Tibial artery (tissue), 4 donors: Measurements from ENCODE around the gene NDUFS4.

Experiments
- DNase-seq, 2 donors: peaks; one replicate each; pipeline ENCODE4 v3.0.0-alpha.2; 2019
- H3K27ac ChIP-seq, 2 donors: fragments of 200-600 bp; sonication (generic) in 1 of 2; 1 replicate in 1 of 2; 2 replicates in 1 of 2; pipeline ENCODE4 v1.5.1; 2018 to 2019; ENCODE audit warnings: mild to moderate bottlenecking in 1 of 2
- H3K27me3 ChIP-seq, 2 donors: fragments of 200-600 bp; sonication (generic) in 1 of 2; one replicate each; pipeline versions ENCODE4 v1.5.1 to v1.6.0; 2016 to 2019
- H3K36me3 ChIP-seq, 3 donors: fragments of 200-600 bp; sonication (generic) in 2 of 3; one replicate each; pipeline ENCODE4 v1.5.1; 2016 to 2019; ENCODE audit warnings: mild to moderate bottlenecking in 2 of 3
- H3K4me1 ChIP-seq, 4 donors: fragments of 200-600 bp; sonication (generic) in 2 of 4; 1 replicate in 3 of 4; 2 replicates in 1 of 4; pipeline ENCODE4 v1.5.1; 2016 to 2019
- H3K4me3 ChIP-seq, 2 donors: fragments of 200-600 bp; sonication (generic) in 1 of 2; 1 replicate in 1 of 2; 2 replicates in 1 of 2; pipeline ENCODE4 v1.5.1; 2018 to 2019; ENCODE audit warnings: mild to moderate bottlenecking in 2 of 2
- H3K9me3 ChIP-seq, 3 donors: fragments of 200-600 bp; sonication (generic) in 1 of 3; one replicate each; pipeline ENCODE4 v1.5.1; 2016 to 2019
- intact Hi-C: fragments of 100-400 bp; cut with DNase I; formaldehyde crosslinking; loops from one replicate; pipeline ENCODE4 v1.15.0; 2023; ENCODE audit warnings: low total_unique reads
- TF ChIP-seq, protein P1 (sequence below), 2 experiments: fragments of 200-600 bp in 1 of 2; fragments of 450-650 bp in 1 of 2; IDR thresholded peaks; one replicate each; pipeline ENCODE4 v1.5.1; 2017 to 2019; ENCODE audit warnings: antibody characterized with exemption in 2 of 2, mild to moderate bottlenecking in 1 of 2, moderate library complexity in 1 of 2

The NDUFS4 gene

GRCh38 chr5:53667621-53668020 is 107.2 kb downstream of the NDUFS4 start:
- no peaks in the 10 kb centered on the region for H3K27me3 ChIP-seq
- DNase-seq, result no peak
- TF ChIP-seq, protein P1, sequence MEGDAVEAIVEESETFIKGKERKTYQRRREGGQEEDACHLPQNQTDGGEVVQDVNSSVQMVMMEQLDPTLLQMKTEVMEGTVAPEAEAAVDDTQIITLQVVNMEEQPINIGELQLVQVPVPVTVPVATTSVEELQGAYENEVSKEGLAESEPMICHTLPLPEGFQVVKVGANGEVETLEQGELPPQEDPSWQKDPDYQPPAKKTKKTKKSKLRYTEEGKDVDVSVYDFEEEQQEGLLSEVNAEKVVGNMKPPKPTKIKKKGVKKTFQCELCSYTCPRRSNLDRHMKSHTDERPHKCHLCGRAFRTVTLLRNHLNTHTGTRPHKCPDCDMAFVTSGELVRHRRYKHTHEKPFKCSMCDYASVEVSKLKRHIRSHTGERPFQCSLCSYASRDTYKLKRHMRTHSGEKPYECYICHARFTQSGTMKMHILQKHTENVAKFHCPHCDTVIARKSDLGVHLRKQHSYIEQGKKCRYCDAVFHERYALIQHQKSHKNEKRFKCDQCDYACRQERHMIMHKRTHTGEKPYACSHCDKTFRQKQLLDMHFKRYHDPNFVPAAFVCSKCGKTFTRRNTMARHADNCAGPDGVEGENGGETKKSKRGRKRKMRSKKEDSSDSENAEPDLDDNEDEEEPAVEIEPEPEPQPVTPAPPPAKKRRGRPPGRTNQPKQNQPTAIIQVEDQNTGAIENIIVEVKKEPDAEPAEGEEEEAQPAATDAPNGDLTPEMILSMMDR (IDR thresholded peaks at IDR 0.05), result no peak

GRCh38 chr5:53671447-53671846 is 111.0 kb downstream of the NDUFS4 start:
- no peak overlapping the region for H3K27ac ChIP-seq
- intact Hi-C loops, result no loop called here
- H3K36me3 ChIP-seq, result peaks cover 4 to 10% (median 10%) of the 10 kb centered on the region in 3 donors
- no peaks in the 10 kb centered on the region for H3K4me1 ChIP-seq
- no peaks in the 10 kb centered on the region for H3K27me3 ChIP-seq
- no peaks in the 10 kb centered on the region for H3K9me3 ChIP-seq
- TF ChIP-seq, protein P1 (IDR thresholded peaks at IDR 0.05), result no peak
- H3K4me3 ChIP-seq, result no peak overlapping the region
- DNase-seq, result no peak

More at GRCh38 chr5:53667621-53668020, 107.2 kb downstream of the NDUFS4 start:
- Histone ChIP-seq H3K27ac (no peak overlapping the region), H3K9me3 (peaks cover 0 to 8% (median 0%) of the 10 kb centered on the region in 3 donors), H3K4me3 (no peak overlapping the region), H3K36me3 (peaks cover 15 to 29% (median 17%) of the 10 kb centered on the region in 3 donors), H3K4me1 (no peaks in the 10 kb centered on the region)
- intact Hi-C loops, result no loop called here

GRCh38 chr5:53674121-53674520 is 113.7 kb downstream of the NDUFS4 start:
- TF ChIP-seq, protein P1 (IDR thresholded peaks at IDR 0.05), result no peak
- Histone ChIP-seq H3K27ac (no peak overlapping the region), H3K9me3 (no peaks in the 10 kb centered on the region), H3K4me3 (no peak overlapping the region), H3K36me3 (peaks cover 0 to 1% (median 0%) of the 10 kb centered on the region in 3 donors), H3K27me3 (no peaks in the 10 kb centered on the region), H3K4me1 (no peaks in the 10 kb centered on the region)
- no peak for DNase-seq
- intact Hi-C loops, result no loop called here

DNA sequence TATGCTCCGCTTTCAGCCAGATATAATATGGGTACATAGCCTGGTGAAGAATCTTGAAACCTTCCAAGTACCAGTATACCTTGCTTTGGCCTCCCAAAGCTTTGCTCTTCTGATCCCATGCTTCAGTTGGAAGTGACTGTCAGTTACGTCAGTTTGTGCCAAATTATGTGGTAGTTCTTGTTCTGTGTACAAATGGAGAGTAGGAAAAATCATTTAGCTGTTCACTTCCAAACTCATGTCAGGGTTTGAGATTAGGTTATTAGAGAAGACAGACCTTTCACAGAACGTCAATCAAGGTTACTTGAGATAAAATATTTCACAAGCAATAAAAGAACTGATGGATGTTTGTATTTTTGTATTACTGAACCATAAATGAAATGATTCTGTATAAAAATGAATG is 117.2 kb downstream of the NDUFS4 start:
- TF ChIP-seq, protein P1 (IDR thresholded peaks at IDR 0.05), result no peak
- Histone ChIP-seq H3K9me3 (no peaks in the 10 kb centered on the region), H3K27me3 (no peaks in the 10 kb centered on the region), H3K27ac (no peak overlapping the region), H3K4me1 (no peaks in the 10 kb centered on the region), H3K4me3 (no peak overlapping the region), H3K36me3 (peaks cover 0 to 32% (median 9%) of the 10 kb centered on the region in 3 donors)
- DNase-seq, result no peak
- intact Hi-C loops, result no loop called here

GRCh38 chr5:53678981-53679660 is 118.7 kb downstream of the NDUFS4 start:
- H3K4me1 ChIP-seq, result no peaks in the 10 kb centered on the region
- no peak overlapping the region for H3K4me3 ChIP-seq
- intact Hi-C loops, result no loop called here
- peaks cover 9 to 47% (median 19%) of the 10 kb centered on the region in 3 donors for H3K36me3 ChIP-seq
- TF ChIP-seq, protein P1 (IDR thresholded peaks at IDR 0.05), result no peak
- H3K27ac ChIP-seq, result no peak overlapping the region
- H3K9me3 ChIP-seq, result no peaks in the 10 kb centered on the region
- no peak for DNase-seq
- no peaks in the 10 kb centered on the region for H3K27me3 ChIP-seq
